ENCODE data around the gene SLC7A4.

SLC7A4 gene

GRCh38 chr22:21047730-21048129 lies 15.4 kb upstream of the SLC7A4 start:
- TF ChIP-seq CTCF (IDR thresholded peaks at IDR 0.05) = no peak
- H3K27me3 ChIP-seq (ENCODE audit: control insufficient read depth, insufficient read depth, low read length) = no peaks in the 10 kb centered on the region

GRCh38 chr22:21047035-21047661 lies 14.8 kb upstream of the SLC7A4 start:
- H3K9me3 ChIP-seq (ENCODE audit: control insufficient read depth, low read length) = no peaks in the 10 kb centered on the region
- no peak overlapping the region for H3K9ac ChIP-seq
- H3K4me1 ChIP-seq = peaks cover 4% of the 10 kb centered on the region
- no peaks in the 10 kb centered on the region for H3K79me2 ChIP-seq
- TF ChIP-seq CTCF (IDR thresholded peaks at IDR 0.05) = no peak
- H3K4me2 ChIP-seq (ENCODE audit: low read length) = no peak overlapping the region
- H3K36me3 ChIP-seq (ENCODE audit: control insufficient read depth, insufficient read depth, low read length) = no peaks in the 10 kb centered on the region
- H2AFZ ChIP-seq = no peak overlapping the region
- no peak overlapping the region for H3K27ac ChIP-seq
- H3K4me3 ChIP-seq (ENCODE audit: low read depth, low read length) = no peak overlapping the region
- H3K27me3 ChIP-seq (ENCODE audit: control insufficient read depth, insufficient read depth, low read length) = no peaks in the 10 kb centered on the region

More at GRCh38 chr22:21047730-21048129, 15.4 kb upstream of the SLC7A4 start:
- no peak overlapping the region for H3K4me2 ChIP-seq (ENCODE audit: low read length)
- H3K4me3 ChIP-seq (ENCODE audit: low read depth, low read length) = no peak overlapping the region
- H3K36me3 ChIP-seq (ENCODE audit: control insufficient read depth, insufficient read depth, low read length) = no peaks in the 10 kb centered on the region
- H3K9me3 ChIP-seq (ENCODE audit: control insufficient read depth, low read length) = no peaks in the 10 kb centered on the region
- no peaks in the 10 kb centered on the region for H3K79me2 ChIP-seq
- no peak overlapping the region for H3K27ac ChIP-seq
- H2AFZ ChIP-seq = no peak overlapping the region
- H3K9ac ChIP-seq = no peak overlapping the region
- peaks cover 4% of the 10 kb centered on the region for H3K4me1 ChIP-seq

- Histone ChIP-seq H3K27me3 (ENCODE audit: control insufficient read depth, insufficient read depth, low read length) (no peaks in the 10 kb centered on the region), H3K4me2 (ENCODE audit: low read length) (peak within 1 kb of the TSS; percentile 95), H2AFZ (peak within 1 kb of the TSS; percentile 83), H3K4me3 (ENCODE audit: low read depth, low read length) (peak within 1 kb of the TSS; percentile 69), H3K79me2 (no peaks in the 10 kb centered on the region), H3K9me3 (ENCODE audit: control insufficient read depth, low read length) (no peaks in the 10 kb centered on the region), H3K36me3 (ENCODE audit: control insufficient read depth, insufficient read depth, low read length) (no peaks in the 10 kb centered on the region), H3K9ac (no peak within 1 kb of the TSS), H3K27ac (no peak within 1 kb of the TSS), H3K4me1 (peaks cover 4% of the 10 kb centered on the region)
- no peak for TF ChIP-seq CTCF (IDR thresholded peaks at IDR 0.05)
Measured at GRCh38 chr22:21045585-21046294, 13.4 kb upstream of the SLC7A4 start, which contains the start of gene LRRC74B. LRRC74B (plus strand) TSS chr22:21045946; CDS start chr22:21045987, 41 bp downstream.

GRCh38 chr22:21044931-21045584 lies 12.7 kb upstream of the SLC7A4 start:
- Histone ChIP-seq H3K27ac (no peak overlapping the region), H2AFZ (peak overlapping the region; percentile 83), H3K9me3 (ENCODE audit: control insufficient read depth, low read length) (no peaks in the 10 kb centered on the region), H3K79me2 (no peaks in the 10 kb centered on the region), H3K4me2 (ENCODE audit: low read length) (peak overlapping the region; percentile 95), H3K9ac (no peak overlapping the region), H3K4me1 (peaks cover 4% of the 10 kb centered on the region), H3K4me3 (ENCODE audit: low read depth, low read length) (peak overlapping the region; percentile 69), H3K36me3 (ENCODE audit: control insufficient read depth, insufficient read depth, low read length) (no peaks in the 10 kb centered on the region), H3K27me3 (ENCODE audit: control insufficient read depth, insufficient read depth, low read length) (no peaks in the 10 kb centered on the region)
- TF ChIP-seq CTCF (IDR thresholded peaks at IDR 0.05) = no peak

All from parathyroid adenoma (tissue), 2 donors.